Large intestine (tissue), 3 donors: ENCODE results near the gene QSOX1. TPM values are rescaled to one million over a fixed set of nuclear protein-coding genes. Genes with fewer than 3 reads are reported as not detected.
A peak's percentile ranks its signal among the peaks of the same experiment; 100 is the strongest.

Source experiments
- DNase-seq, 2 donors: peaks; one replicate each; pipeline versions ENCODE4 v3.0.0 to v3.0.0-alpha.2; 2013
- H3K27ac ChIP-seq: one replicate; pipeline ENCODE4 v1.5.1; 2013; ENCODE audit warnings: low read length
- H3K27me3 ChIP-seq: 2 replicates; pipeline ENCODE4 v1.6.1; 2013; ENCODE audit warnings: low read length; ENCODE audit not compliant: control insufficient read depth, insufficient read depth
- H3K36me3 ChIP-seq: 2 replicates; pipeline ENCODE4 v1.6.1; 2013; ENCODE audit warnings: low read length; ENCODE audit not compliant: control insufficient read depth, insufficient read depth
- H3K4me1 ChIP-seq: one replicate; pipeline ENCODE4 v1.6.1; 2013; ENCODE audit warnings: low read length; ENCODE audit not compliant: control insufficient read depth, insufficient read depth
- H3K4me3 ChIP-seq: one replicate; pipeline ENCODE4 v1.5.1; 2013; ENCODE audit warnings: low read length
- H3K9me3 ChIP-seq: one replicate; pipeline ENCODE4 v1.6.1; 2013; ENCODE audit warnings: mild to moderate bottlenecking, low read depth, low read length, moderate library complexity; ENCODE audit not compliant: control insufficient read depth
- WGBS: methylation state at CpG from one replicate; pipeline ENCODE4 v1.1.5; 2013; ENCODE audit warnings: low lambda C conversion rate; ENCODE audit not compliant: insufficient coverage; 5-methylcytosine and 5-hydroxymethylcytosine counted together
- polyA plus RNA-seq: library from polyadenylated mRNA; unstranded; fragments of 120-200 nt; gene quantifications from one replicate; pipeline ENCODE4 v1.2.1, GENCODE V29; 2013

Gene QSOX1
- polyA plus RNA-seq, 1 donor: 43.3 TPM

GRCh38 chr1:180187626-180188025, 33.0 kb downstream of the QSOX1 start:
- H3K4me3 ChIP-seq: no peak overlapping the region
- DNase-seq: no peak
- H3K27me3 ChIP-seq: no peaks in the 10 kb centered on the region
- no peaks in the 10 kb centered on the region for H3K4me1 ChIP-seq
- H3K9me3 ChIP-seq: no peaks in the 10 kb centered on the region
- H3K36me3 ChIP-seq: peaks cover 55% of the 10 kb centered on the region
- WGBS: no CpG with 5 or more reads among the region's 5 CpGs
- no peak overlapping the region for H3K27ac ChIP-seq

GRCh38 chr1:180188091-180188506, 33.4 kb downstream of the QSOX1 start:
- H3K4me1 ChIP-seq: no peaks in the 10 kb centered on the region
- H3K9me3 ChIP-seq: no peaks in the 10 kb centered on the region
- H3K27ac ChIP-seq: no peak overlapping the region
- no peak overlapping the region for H3K4me3 ChIP-seq
- no CpG with 5 or more reads among the region's 8 CpGs for WGBS
- peaks cover 54% of the 10 kb centered on the region for H3K36me3 ChIP-seq
- no peaks in the 10 kb centered on the region for H3K27me3 ChIP-seq
- peak; percentile 65 to 74 for DNase-seq

- Histone ChIP-seq H3K36me3 (peaks cover 54% of the 10 kb centered on the region), H3K4me3 (no peak overlapping the region), H3K9me3 (no peaks in the 10 kb centered on the region), H3K27me3 (no peaks in the 10 kb centered on the region), H3K4me1 (peaks cover 2% of the 10 kb centered on the region), H3K27ac (no peak overlapping the region)
- WGBS: no CpG with 5 or more reads among the region's 8 CpGs
- DNase-seq: no peak
Measured at GRCh38 chr1:180188684-180189175, 34.1 kb downstream of the QSOX1 start.

GRCh38 chr1:180190091-180190490, 35.4 kb downstream of the QSOX1 start:
- no peaks in the 10 kb centered on the region for H3K9me3 ChIP-seq
- no peak overlapping the region for H3K4me3 ChIP-seq
- DNase-seq: no peak
- H3K27ac ChIP-seq: no peak overlapping the region
- WGBS: no CpG with 5 or more reads among the region's 5 CpGs
- H3K36me3 ChIP-seq: peaks cover 44% of the 10 kb centered on the region
- H3K4me1 ChIP-seq: peaks cover 5% of the 10 kb centered on the region
- no peaks in the 10 kb centered on the region for H3K27me3 ChIP-seq

GRCh38 chr1:180192172-180192571, 37.5 kb downstream of the QSOX1 start:
- peaks cover 5% of the 10 kb centered on the region for H3K4me1 ChIP-seq
- no peak for DNase-seq
- no peak overlapping the region for H3K27ac ChIP-seq
- H3K27me3 ChIP-seq: no peaks in the 10 kb centered on the region
- H3K4me3 ChIP-seq: no peak overlapping the region
- H3K9me3 ChIP-seq: no peaks in the 10 kb centered on the region
- H3K36me3 ChIP-seq: peaks cover 38% of the 10 kb centered on the region
- WGBS: no CpG with 5 or more reads among the region's 7 CpGs

GRCh38 chr1:180193141-180194047, 38.7 kb downstream of the QSOX1 start:
- no peak overlapping the region for H3K27ac ChIP-seq
- DNase-seq: peak in 1 of 2 donors; percentile 22
- H3K36me3 ChIP-seq: peaks cover 41% of the 10 kb centered on the region
- H3K27me3 ChIP-seq: no peaks in the 10 kb centered on the region
- H3K4me3 ChIP-seq: no peak overlapping the region
- H3K4me1 ChIP-seq: peaks cover 5% of the 10 kb centered on the region
- no peaks in the 10 kb centered on the region for H3K9me3 ChIP-seq
- 70% methylated on average over 2 of the region's 18 CpGs for WGBS

GRCh38 chr1:180194048-180194425, 39.4 kb downstream of the QSOX1 start:
- H3K27me3 ChIP-seq: no peaks in the 10 kb centered on the region
- DNase-seq: no peak
- peaks cover 5% of the 10 kb centered on the region for H3K4me1 ChIP-seq
- H3K9me3 ChIP-seq: no peaks in the 10 kb centered on the region
- WGBS: no CpG with 5 or more reads among the region's 14 CpGs
- no peak overlapping the region for H3K27ac ChIP-seq
- no peak overlapping the region for H3K4me3 ChIP-seq
- peaks cover 37% of the 10 kb centered on the region for H3K36me3 ChIP-seq

- no peaks in the 10 kb centered on the region for H3K9me3 ChIP-seq
- H3K27ac ChIP-seq: no peak overlapping the region
- H3K4me1 ChIP-seq: peaks cover 5% of the 10 kb centered on the region
- peaks cover 33% of the 10 kb centered on the region for H3K36me3 ChIP-seq
- no peak overlapping the region for H3K4me3 ChIP-seq
- DNase-seq: no peak
- H3K27me3 ChIP-seq: no peaks in the 10 kb centered on the region
- no CpG with 5 or more reads among the region's 19 CpGs for WGBS
Measured at GRCh38 chr1:180194546-180195207, 40.0 kb downstream of the QSOX1 start.

GRCh38 chr1:180195401-180195800, 40.7 kb downstream of the QSOX1 start:
- WGBS: 80% methylated on average over 1 of the region's 3 CpGs
- Histone ChIP-seq H3K9me3 (no peaks in the 10 kb centered on the region), H3K4me1 (peaks cover 5% of the 10 kb centered on the region), H3K36me3 (peaks cover 26% of the 10 kb centered on the region), H3K27me3 (no peaks in the 10 kb centered on the region), H3K4me3 (no peak overlapping the region), H3K27ac (no peak overlapping the region)
- DNase-seq: no peak

- H3K36me3 ChIP-seq: peaks cover 24% of the 10 kb centered on the region
- H3K4me3 ChIP-seq: no peak overlapping the region
- no peaks in the 10 kb centered on the region for H3K9me3 ChIP-seq
- no peak overlapping the region for H3K27ac ChIP-seq
- no peaks in the 10 kb centered on the region for H3K27me3 ChIP-seq
- H3K4me1 ChIP-seq: peaks cover 5% of the 10 kb centered on the region
- no peak for DNase-seq
- WGBS: no CpG with 5 or more reads among the region's 9 CpGs
Measured at GRCh38 chr1:180195916-180196315, 41.2 kb downstream of the QSOX1 start.
